Peyer's patch (tissue), 4 donors: Measurements from ENCODE around the gene MMP10. TPM values are rescaled to one million over a fixed set of nuclear protein-coding genes. Genes with fewer than 3 reads are reported as not detected.
"Not testable (repeated sequence)": the region's sequence is repeated elsewhere in the genome, so short reads cannot be mapped to it uniquely, and the experiment has no call there.

ENCODE experiments used
- DNase-seq, 3 donors: peaks; one replicate each; pipeline ENCODE4 v3.0.0-alpha.2; 2017 to 2019
- H3K27ac ChIP-seq, 4 donors: fragments of 200-600 bp; sonication (generic); one replicate each; pipeline ENCODE4 v1.5.1; 2016 to 2019
- H3K27me3 ChIP-seq, 2 donors: fragments of 200-600 bp; sonication (generic); one replicate each; pipeline ENCODE4 v1.5.1; 2019
- H3K36me3 ChIP-seq, 3 donors: fragments of 200-600 bp; sonication (generic); one replicate each; pipeline ENCODE4 v1.5.1; 2016 to 2019
- H3K4me1 ChIP-seq, 4 donors: fragments of 200-600 bp; sonication (generic); one replicate each; pipeline ENCODE4 v1.5.1; 2016 to 2019
- H3K4me3 ChIP-seq, 4 donors: fragments of 200-600 bp; sonication (generic); 1 replicate in 3 of 4; 2 replicates in 1 of 4; pipeline ENCODE4 v1.5.1; 2016 to 2019; ENCODE audit warnings: mild to moderate bottlenecking in 1 of 4
- H3K9me3 ChIP-seq, 4 donors: fragments of 200-600 bp; sonication (generic); one replicate each; pipeline ENCODE4 v1.5.1; 2016 to 2019; ENCODE audit warnings: mild to moderate bottlenecking in 1 of 4
- POLR2A ChIP-seq, 2 donors: fragments of 450-650 bp; IDR thresholded peaks; one replicate each; pipeline ENCODE4 v1.5.1; 2017; ENCODE audit warnings: antibody characterized with exemption in 2 of 2, mild to moderate bottlenecking in 2 of 2, moderate library complexity in 2 of 2
- total RNA-seq, 4 donors: library from RNA; depleted of rRNA; stranded (reverse); fragments of >200 nt; gene quantifications; one replicate each; pipeline ENCODE4 v1.1.0, GENCODE V29; 2016
- TF ChIP-seq, protein P1 (sequence below), 6 experiments: fragments of 450-650 bp in 4 of 6; fragments of 200-600 bp in 2 of 6; sonication (generic) in 1 of 6; IDR thresholded peaks; one replicate each; pipeline ENCODE4 v1.5.1; 2017 to 2019; ENCODE audit warnings: antibody characterized with exemption in 6 of 6, mild to moderate bottlenecking in 3 of 6, moderate library complexity in 1 of 6

Gene MMP10
- total RNA-seq, 4 donors from 2014 or later = 0.54 TPM; not detected in 3

DNA sequence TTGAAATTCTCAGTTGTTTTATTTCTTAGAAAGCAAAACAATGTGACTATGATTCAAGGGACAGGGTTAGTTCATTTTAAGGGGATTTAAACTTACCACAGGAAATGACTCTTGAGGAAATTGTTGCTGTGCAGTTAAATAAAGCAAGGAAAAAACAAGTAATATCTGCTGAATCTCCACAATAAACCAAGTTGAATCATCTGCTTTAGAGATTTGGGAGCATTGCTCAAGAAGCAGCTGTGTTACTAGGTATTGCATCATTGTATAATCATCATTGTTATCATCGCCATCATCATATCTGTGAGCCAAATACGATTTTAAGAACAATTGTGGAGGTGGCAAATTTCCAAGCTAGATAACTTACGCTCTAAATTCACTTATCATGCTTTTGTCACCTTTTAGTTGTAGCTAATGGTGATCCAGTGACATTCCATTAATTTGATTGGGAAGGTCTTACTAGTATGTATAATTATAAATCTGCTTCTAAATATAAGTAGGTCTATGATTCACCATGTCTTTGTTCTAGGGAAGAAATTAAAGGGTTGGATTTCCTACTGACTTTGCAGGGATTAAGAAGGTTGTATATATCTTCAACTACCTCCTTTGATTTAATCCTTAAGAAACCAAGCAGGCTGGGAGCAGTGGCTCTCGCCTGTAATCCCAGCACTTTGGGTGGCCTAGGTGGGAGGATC, 19.9 kb downstream of the MMP10 start:
- Histone ChIP-seq H3K9me3 (no peaks in the 10 kb centered on the region), H3K4me1 (no peaks in the 10 kb centered on the region), H3K36me3 (no peaks in the 10 kb centered on the region), H3K4me3 (no peak overlapping the region), H3K27me3 (no peaks in the 10 kb centered on the region), H3K27ac (no peak overlapping the region)
- TF ChIP-seq, protein P1, sequence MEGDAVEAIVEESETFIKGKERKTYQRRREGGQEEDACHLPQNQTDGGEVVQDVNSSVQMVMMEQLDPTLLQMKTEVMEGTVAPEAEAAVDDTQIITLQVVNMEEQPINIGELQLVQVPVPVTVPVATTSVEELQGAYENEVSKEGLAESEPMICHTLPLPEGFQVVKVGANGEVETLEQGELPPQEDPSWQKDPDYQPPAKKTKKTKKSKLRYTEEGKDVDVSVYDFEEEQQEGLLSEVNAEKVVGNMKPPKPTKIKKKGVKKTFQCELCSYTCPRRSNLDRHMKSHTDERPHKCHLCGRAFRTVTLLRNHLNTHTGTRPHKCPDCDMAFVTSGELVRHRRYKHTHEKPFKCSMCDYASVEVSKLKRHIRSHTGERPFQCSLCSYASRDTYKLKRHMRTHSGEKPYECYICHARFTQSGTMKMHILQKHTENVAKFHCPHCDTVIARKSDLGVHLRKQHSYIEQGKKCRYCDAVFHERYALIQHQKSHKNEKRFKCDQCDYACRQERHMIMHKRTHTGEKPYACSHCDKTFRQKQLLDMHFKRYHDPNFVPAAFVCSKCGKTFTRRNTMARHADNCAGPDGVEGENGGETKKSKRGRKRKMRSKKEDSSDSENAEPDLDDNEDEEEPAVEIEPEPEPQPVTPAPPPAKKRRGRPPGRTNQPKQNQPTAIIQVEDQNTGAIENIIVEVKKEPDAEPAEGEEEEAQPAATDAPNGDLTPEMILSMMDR (IDR thresholded peaks at IDR 0.05) = no peak
- TF ChIP-seq POLR2A (IDR thresholded peaks at IDR 0.05) = no peak
- no peak for DNase-seq

DNA sequence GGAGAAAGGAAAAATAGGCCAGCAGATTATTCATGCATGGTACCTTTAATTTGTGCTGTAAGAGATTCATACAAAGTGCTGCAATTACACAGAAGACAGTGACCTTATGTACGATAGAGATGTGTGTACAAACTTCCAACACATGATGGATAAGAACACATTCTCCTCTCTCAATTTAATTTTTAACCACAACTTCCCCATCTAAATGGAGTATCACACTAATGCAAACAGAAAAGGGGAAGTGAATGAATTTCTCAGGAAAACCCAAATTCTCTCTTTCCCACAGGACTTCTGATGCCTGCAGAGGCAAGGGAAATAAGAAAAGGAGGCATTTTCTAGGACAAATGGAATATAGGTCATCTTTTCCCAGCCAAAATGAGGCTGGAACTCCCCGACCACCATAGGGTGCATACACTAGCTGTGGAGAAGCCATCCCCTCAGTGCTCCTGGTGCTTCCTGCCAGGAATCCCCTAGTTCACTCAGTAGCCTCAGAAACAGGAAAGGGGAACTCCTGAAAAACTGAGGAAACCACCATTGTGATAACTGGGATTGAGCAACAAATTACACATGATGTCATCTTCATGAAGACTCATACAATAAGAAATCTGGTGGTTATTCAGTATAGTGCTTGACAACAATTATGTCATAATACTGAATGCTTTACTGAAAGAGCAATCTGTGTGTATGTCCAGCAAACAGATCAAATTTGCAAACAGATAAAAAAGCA, 22.4 kb downstream of the MMP10 start:
- DNase-seq = no peak
- no peak overlapping the region for H3K4me3 ChIP-seq
- no peak overlapping the region for H3K27ac ChIP-seq
- no peaks in the 10 kb centered on the region for H3K4me1 ChIP-seq
- TF ChIP-seq POLR2A (IDR thresholded peaks at IDR 0.05) = no peak
- H3K9me3 ChIP-seq = no peaks in the 10 kb centered on the region
- no peaks in the 10 kb centered on the region for H3K27me3 ChIP-seq
- no peaks in the 10 kb centered on the region for H3K36me3 ChIP-seq

- Histone ChIP-seq H3K27me3 (no peaks in the 10 kb centered on the region), H3K4me1 (no peaks in the 10 kb centered on the region), H3K36me3 (no peaks in the 10 kb centered on the region), H3K9me3 (no peaks in the 10 kb centered on the region), H3K27ac (no peak overlapping the region), H3K4me3 (no peak overlapping the region)
- no peak for DNase-seq
- TF ChIP-seq, protein P1 (IDR thresholded peaks at IDR 0.05) = no peak
- no peak for TF ChIP-seq POLR2A (IDR thresholded peaks at IDR 0.05)
Measured at GRCh38 chr11:102753267-102753666, 27.2 kb downstream of the MMP10 start.

GRCh38 chr11:102751673-102752072, 28.8 kb downstream of the MMP10 start:
- TF ChIP-seq, protein P1 (IDR thresholded peaks at IDR 0.05) = no peak
- no peak for TF ChIP-seq POLR2A (IDR thresholded peaks at IDR 0.05)
- Histone ChIP-seq H3K9me3 (no peaks in the 10 kb centered on the region), H3K36me3 (no peaks in the 10 kb centered on the region), H3K27ac (no peak overlapping the region), H3K4me1 (no peaks in the 10 kb centered on the region), H3K27me3 (no peaks in the 10 kb centered on the region), H3K4me3 (no peak overlapping the region)
- DNase-seq = no peak

GRCh38 chr11:102749101-102749722, 31.2 kb downstream of the MMP10 start:
- H3K27ac ChIP-seq = no peak overlapping the region

GRCh38 chr11:102746746-102747578, 33.5 kb downstream of the MMP10 start:
- not testable (repeated sequence) for DNase-seq, H3K4me3 ChIP-seq, H3K4me1 ChIP-seq, H3K27me3 ChIP-seq, H3K36me3 ChIP-seq, H3K9me3 ChIP-seq, H3K27ac ChIP-seq

More at GRCh38 chr11:102749101-102749722, 31.2 kb downstream of the MMP10 start:
- H3K4me1 ChIP-seq = no peaks in the 10 kb centered on the region
- no peak for TF ChIP-seq POLR2A (IDR thresholded peaks at IDR 0.05)
- TF ChIP-seq, protein P1 (IDR thresholded peaks at IDR 0.05) = no peak
- H3K4me3 ChIP-seq = no peak overlapping the region
- DNase-seq = no peak
- H3K36me3 ChIP-seq = no peaks in the 10 kb centered on the region
- H3K9me3 ChIP-seq = no peaks in the 10 kb centered on the region
- no peaks in the 10 kb centered on the region for H3K27me3 ChIP-seq
